Neutrophil (primary cell): ENCODE data around the gene SLC25A22.

Experiments used
- H3K27ac ChIP-seq: fragments of 200-600 bp; sonication (generic); 2 replicates; pipeline ENCODE4 v1.5.1; 2016; ENCODE audit warnings: mild to moderate bottlenecking, moderate library complexity
- H3K27me3 ChIP-seq: fragments of 200-600 bp; sonication (generic); 2 replicates; pipeline ENCODE4 v1.6.0; 2016; ENCODE audit warnings: mild to moderate bottlenecking
- H3K36me3 ChIP-seq: fragments of 200-600 bp; sonication (generic); 2 replicates; pipeline ENCODE4 v1.5.1; 2017
- H3K4me1 ChIP-seq, 2 experiments: fragments of 200-600 bp in 1 of 2; sonication (generic) in 1 of 2; 1 replicate in 1 of 2; 2 replicates in 1 of 2; pipeline versions ENCODE4 v1.5.1 to v1.6.1; 2013 to 2016; ENCODE audit warnings: low read depth in 1 of 2, low read length in 1 of 2, mild to moderate bottlenecking in 1 of 2, moderate library complexity in 1 of 2; ENCODE audit not compliant: control insufficient read depth in 1 of 2, insufficient read depth in 1 of 2
- H3K4me3 ChIP-seq, 2 experiments: fragments of 200-600 bp in 1 of 2; sonication (generic) in 1 of 2; 1 replicate in 1 of 2; 2 replicates in 1 of 2; pipeline ENCODE4 v1.5.1; 2013 to 2016; ENCODE audit warnings: low read depth in 1 of 2, low read length in 1 of 2, mild to moderate bottlenecking in 1 of 2, moderate library complexity in 1 of 2
- H3K9me3 ChIP-seq: fragments of 200-600 bp; sonication (generic); 2 replicates; pipeline ENCODE4 v1.5.1; 2016
- CTCF ChIP-seq: fragments of 200-600 bp; sonication (generic); IDR thresholded peaks from 2 replicates; pipeline ENCODE4 v1.5.1; 2016; ENCODE audit warnings: antibody characterized with exemption

SLC25A22 gene

GRCh38 chr11:776263-776560 is 21.9 kb downstream of the SLC25A22 start:
- H3K27ac ChIP-seq: no peak overlapping the region
- peaks cover 20 to 21% of the 10 kb centered on the region in 2 experiments for H3K4me1 ChIP-seq
- peak overlapping the region; percentile 68 to 95 for H3K4me3 ChIP-seq
- H3K9me3 ChIP-seq: no peaks in the 10 kb centered on the region
- H3K36me3 ChIP-seq: peaks cover 8% of the 10 kb centered on the region
- no peaks in the 10 kb centered on the region for H3K27me3 ChIP-seq
- no peak for TF ChIP-seq CTCF

DNA sequence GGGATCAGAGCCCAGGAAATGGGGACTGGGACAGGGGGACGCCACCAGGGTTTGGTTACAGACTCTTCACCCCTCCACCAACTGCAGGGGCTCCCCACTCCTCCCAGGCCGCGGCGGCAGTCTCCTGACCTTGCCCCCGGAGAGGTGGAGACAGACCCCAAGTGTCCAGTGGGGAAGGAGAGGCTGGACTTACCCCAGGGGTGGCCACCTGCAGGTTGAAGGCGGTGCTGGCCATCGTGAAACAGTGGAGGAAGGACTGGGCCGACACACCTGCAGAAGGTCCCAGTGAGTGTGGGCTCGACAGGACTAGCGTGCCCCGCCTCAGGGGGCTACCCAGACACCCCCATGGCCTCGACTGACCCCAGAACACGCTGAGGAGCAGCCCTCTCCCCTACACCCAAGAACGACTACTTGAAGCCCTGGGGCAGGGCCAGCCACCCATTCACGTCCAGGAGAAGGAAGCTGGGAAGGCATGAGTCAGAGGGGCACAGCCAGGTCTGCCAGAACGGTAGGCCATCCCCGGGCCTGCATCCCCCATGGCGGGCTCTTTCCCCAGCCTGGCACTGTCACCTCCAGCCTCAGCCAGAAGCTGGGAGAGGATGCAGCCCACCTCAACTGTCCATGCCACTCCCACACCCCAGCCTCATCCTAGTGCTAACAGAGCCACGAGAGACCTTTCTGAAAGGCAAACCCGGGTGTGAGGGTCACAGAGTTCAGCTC is 23.0 kb downstream of the SLC25A22 start:
- TF ChIP-seq CTCF: no peak
- no peaks in the 10 kb centered on the region for H3K27me3 ChIP-seq
- H3K27ac ChIP-seq: no peak overlapping the region
- peaks cover 14% of the 10 kb centered on the region for H3K36me3 ChIP-seq
- no peak overlapping the region for H3K4me3 ChIP-seq
- H3K9me3 ChIP-seq: no peaks in the 10 kb centered on the region
- peaks cover 20 to 21% of the 10 kb centered on the region in 2 experiments for H3K4me1 ChIP-seq

DNA sequence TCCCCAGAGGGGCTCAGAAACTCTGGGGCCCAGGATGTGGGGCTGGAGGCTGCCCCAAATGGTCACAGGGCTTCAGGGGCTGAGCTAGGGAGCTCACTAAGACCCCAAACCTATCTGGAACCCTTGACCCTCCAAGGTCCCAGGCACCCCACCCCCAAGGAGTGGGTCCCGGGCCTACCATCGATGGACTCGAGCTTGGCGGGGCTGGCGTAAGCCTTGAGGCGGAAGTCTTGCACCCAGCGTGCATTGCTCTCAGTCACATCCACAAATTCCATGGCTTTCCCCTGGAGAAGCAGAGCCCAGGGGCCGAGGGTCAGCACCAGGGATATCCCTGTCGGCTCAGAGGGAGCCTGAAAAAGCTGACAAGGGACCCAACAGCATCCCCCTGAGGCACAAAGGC is 24.3 kb downstream of the SLC25A22 start:
- Histone ChIP-seq H3K27me3 (no peaks in the 10 kb centered on the region), H3K4me1 (peaks cover 20 to 22% of the 10 kb centered on the region in 2 experiments), H3K36me3 (peaks cover 14% of the 10 kb centered on the region), H3K9me3 (no peaks in the 10 kb centered on the region), H3K27ac (no peak overlapping the region), H3K4me3 (no peak overlapping the region)
- TF ChIP-seq CTCF: no peak

DNA sequence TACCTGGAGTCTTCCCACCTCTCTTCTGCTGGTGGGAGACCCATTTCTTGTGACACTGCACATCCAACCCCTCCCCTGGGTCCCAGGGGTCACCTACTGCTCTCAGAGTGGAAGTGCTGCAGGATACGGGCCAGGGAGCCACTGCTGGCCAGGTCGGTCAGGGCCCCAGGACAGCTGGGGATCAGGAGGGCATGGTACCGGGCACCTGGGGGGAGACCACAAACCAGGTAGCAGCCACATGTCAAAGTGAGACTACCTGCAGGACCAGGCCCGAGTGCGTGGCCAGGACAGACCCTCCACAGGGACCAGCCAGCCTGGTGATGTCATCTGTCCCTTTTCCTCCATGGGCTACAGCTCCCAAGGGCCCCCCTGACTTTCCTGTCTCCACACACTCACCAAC is 24.7 kb downstream of the SLC25A22 start:
- TF ChIP-seq CTCF: no peak
- Histone ChIP-seq H3K4me3 (no peak overlapping the region), H3K9me3 (no peaks in the 10 kb centered on the region), H3K36me3 (peaks cover 14% of the 10 kb centered on the region), H3K27ac (no peak overlapping the region), H3K27me3 (no peaks in the 10 kb centered on the region), H3K4me1 (peaks cover 18% of the 10 kb centered on the region in 2 experiments)

- no peak overlapping the region for H3K27ac ChIP-seq
- H3K4me1 ChIP-seq: peaks cover 11% of the 10 kb centered on the region in 2 experiments
- no peaks in the 10 kb centered on the region for H3K27me3 ChIP-seq
- H3K9me3 ChIP-seq: no peaks in the 10 kb centered on the region
- TF ChIP-seq CTCF: no peak
- H3K4me3 ChIP-seq: no peak overlapping the region
- peaks cover 14% of the 10 kb centered on the region for H3K36me3 ChIP-seq
Measured at GRCh38 chr11:772429-773390, 25.4 kb downstream of the SLC25A22 start.
